Testis (tissue), 2 donors: Measurements from ENCODE around the gene PIEZO2.

ENCODE experiments used
- CTCF ChIP-seq, 3 experiments: fragments of 450-650 bp in 2 of 3; fragments of 200-600 bp in 1 of 3; sonication (generic) in 1 of 3; IDR thresholded peaks; one replicate each; pipeline ENCODE4 v1.5.1; 2016 to 2019; ENCODE audit warnings: antibody characterized with exemption in 3 of 3, mild to moderate bottlenecking in 2 of 3, moderate library complexity in 1 of 3
- POLR2A ChIP-seq: fragments of 450-650 bp; IDR thresholded peaks from one replicate; pipeline ENCODE4 v1.6.1; 2017; ENCODE audit warnings: antibody characterized with exemption, mild to moderate bottlenecking, moderate library complexity

GRCh38 chr18:10895976-10896375, 253.4 kb downstream of the PIEZO2 start:
- no peak for TF ChIP-seq CTCF (IDR thresholded peaks at IDR 0.05)
- TF ChIP-seq POLR2A, result no peak
